LNCaP clone FGC (cell line): ENCODE data around the gene CRTC3.

ENCODE experiments used
- DNase-seq: peaks from one replicate; pipeline ENCODE4 v3.0.0-alpha.2; 2011; ENCODE audit warnings: low read depth
- H3K4me3 ChIP-seq: 2 replicates; pipeline ENCODE4 v1.5.1; 2011; ENCODE audit warnings: mild to moderate bottlenecking, low read depth, low read length, control low read depth
- CTCF ChIP-seq: IDR thresholded peaks from 2 replicates; pipeline ENCODE4 v1.5.1; 2012; ENCODE audit warnings: mild to moderate bottlenecking; ENCODE audit not compliant: control insufficient read depth, insufficient read depth; ENCODE audit errors: extremely low read depth

The CRTC3 gene

GRCh38 chr15:90539789-90540188 is 10.1 kb downstream of the CRTC3 start:
- no peak for DNase-seq
- H3K4me3 ChIP-seq, result no peak overlapping the region
- no peak for TF ChIP-seq CTCF

DNA sequence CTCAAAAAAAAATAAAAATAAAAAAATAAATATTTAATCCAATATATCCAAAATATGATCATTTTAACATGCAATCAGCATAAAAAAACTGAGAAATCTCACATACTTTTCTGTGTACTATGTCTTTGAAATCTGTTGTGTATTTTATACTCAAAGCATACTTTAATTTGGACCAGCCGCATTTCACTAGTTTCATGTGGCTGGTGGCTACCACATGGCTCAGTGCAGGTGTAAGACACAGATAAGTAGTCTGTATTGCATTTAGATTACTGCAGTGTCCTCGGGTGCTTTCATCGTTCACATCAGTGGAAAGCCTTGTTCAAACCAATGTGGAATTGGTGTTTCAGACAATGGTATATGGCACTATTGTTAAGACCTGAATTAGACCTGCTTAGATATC is 11.0 kb downstream of the CRTC3 start:
- H3K4me3 ChIP-seq, result no peak overlapping the region
- no peak for TF ChIP-seq CTCF
- DNase-seq, result no peak

GRCh38 chr15:90545095-90545494 is 15.4 kb downstream of the CRTC3 start:
- H3K4me3 ChIP-seq, result no peak overlapping the region
- no peak for TF ChIP-seq CTCF
- no peak for DNase-seq

DNA sequence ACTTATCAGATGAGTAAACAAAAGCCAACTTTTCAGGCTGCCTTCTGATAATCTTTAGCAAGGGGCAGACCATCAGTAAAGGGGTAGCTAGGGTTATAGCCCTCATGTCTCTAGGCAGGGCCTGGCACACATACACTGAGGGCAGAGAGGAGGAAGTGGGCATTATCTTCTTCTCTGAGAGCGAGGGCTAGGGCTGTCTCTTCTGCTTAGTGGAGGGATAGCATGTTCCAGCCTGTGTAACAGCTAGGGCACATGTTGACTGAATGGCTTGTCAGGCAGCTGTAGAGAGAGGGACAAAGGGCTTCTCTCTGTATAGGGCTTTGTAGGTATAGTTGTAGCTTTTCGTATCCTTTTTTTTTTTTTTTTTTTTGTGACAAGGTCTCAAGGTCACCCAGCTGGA is 17.8 kb downstream of the CRTC3 start:
- no peak overlapping the region for H3K4me3 ChIP-seq
- no peak for TF ChIP-seq CTCF
- no peak for DNase-seq

DNA sequence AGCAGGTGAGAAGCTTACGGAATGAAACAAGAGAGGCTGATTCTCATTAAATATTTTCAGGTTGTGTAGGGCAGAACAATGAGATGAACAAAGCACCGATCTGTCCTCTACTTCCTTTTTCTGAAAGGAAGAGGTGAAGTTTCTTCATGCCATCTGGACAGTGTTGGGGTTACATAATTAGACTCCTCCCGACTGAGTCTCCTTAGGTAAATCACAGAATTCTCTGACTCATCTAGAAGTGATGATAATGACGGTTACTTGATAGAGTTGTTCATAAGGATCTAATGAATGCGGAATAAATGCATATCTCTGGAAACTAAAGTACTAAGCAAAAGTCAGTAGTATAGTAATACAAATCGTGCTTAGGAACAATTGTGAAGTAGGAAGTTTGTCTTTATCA is 21.2 kb downstream of the CRTC3 start:
- TF ChIP-seq CTCF, result no peak
- no peak for DNase-seq
- H3K4me3 ChIP-seq, result no peak overlapping the region

DNA sequence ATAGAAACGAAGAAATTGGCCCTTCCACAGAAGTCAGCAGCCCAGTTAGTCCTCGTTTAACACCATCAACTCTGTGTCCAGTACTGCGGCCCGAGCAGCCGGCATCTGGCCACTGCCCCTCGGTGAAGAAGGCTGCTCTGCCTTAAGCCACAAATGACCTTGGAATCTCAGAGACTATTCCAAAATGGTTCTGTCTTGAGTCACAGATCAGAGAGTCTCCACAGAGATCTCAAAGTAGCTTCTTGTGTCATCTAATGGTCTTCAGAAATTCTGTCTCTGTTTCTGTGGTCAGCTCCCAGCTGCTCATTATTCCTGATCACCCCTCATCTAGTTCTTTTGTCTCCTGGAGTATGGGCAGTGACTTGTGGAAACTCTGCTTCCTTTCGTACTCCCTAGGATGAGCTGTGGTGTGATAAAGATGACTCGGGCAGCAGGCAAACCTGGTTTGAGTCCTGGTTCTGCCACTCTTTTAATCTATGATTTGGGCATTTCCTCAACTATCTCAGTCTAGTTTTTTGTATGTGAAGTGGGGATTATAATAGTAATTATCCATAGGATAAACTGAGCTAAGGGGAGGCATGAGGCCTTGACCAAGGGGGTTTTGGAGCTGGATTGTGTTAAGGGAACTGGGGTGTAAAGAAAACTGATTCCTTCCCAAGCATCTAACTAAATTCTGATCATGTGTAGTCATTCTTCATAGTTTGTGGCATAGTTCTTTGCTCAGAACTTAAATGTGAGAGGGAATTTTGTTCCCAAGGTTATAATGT is 22.6 kb downstream of the CRTC3 start:
- TF ChIP-seq CTCF, result no peak
- DNase-seq, result no peak
- no peak overlapping the region for H3K4me3 ChIP-seq

- no peak overlapping the region for H3K4me3 ChIP-seq
- TF ChIP-seq CTCF, result no peak
- no peak for DNase-seq
Measured at GRCh38 chr15:90552929-90553211, 23.1 kb downstream of the CRTC3 start.
